LNCaP clone FGC (cell line): ENCODE results near the gene RAD51B.
"Not testable (repeated sequence)": the region's sequence is repeated elsewhere in the genome, so short reads cannot be mapped to it uniquely, and the experiment has no call there.

Source experiments
- DNase-seq: peaks from one replicate; pipeline ENCODE4 v3.0.0-alpha.2; 2011; ENCODE audit warnings: low read depth
- H3K4me3 ChIP-seq: 2 replicates; pipeline ENCODE4 v1.5.1; 2011; ENCODE audit warnings: mild to moderate bottlenecking, low read depth, low read length, control low read depth
- CTCF ChIP-seq: IDR thresholded peaks from 2 replicates; pipeline ENCODE4 v1.5.1; 2012; ENCODE audit warnings: mild to moderate bottlenecking; ENCODE audit not compliant: control insufficient read depth, insufficient read depth; ENCODE audit errors: extremely low read depth

RAD51B gene

DNA sequence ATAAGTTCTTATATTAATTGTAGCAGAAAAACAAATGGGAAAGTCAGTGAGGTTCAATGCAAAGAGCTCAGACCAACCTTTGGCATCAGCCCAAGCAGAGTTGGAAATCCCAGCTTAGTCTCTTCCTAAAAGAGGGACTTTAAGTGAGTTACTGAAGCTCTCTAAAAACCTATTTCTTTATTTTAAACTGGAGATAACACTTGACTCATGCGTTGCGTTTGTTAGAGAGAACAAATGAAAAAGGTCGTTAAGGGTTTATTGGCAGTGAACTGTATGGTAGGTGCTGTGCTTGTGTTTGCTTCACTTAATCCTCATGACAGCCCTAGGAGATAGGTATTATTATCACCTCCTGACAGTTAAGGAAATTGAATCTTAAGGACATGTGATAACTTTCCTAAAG is 396.5 kb downstream of the RAD51B start:
- no peak overlapping the region for H3K4me3 ChIP-seq
- no peak for DNase-seq
- TF ChIP-seq CTCF: no peak

GRCh38 chr14:68216957-68217356 is 397.4 kb downstream of the RAD51B start:
- DNase-seq: no peak
- H3K4me3 ChIP-seq: no peak overlapping the region
- TF ChIP-seq CTCF: no peak

- no peak overlapping the region for H3K4me3 ChIP-seq
- TF ChIP-seq CTCF: no peak
- no peak for DNase-seq
Measured at GRCh38 chr14:68217791-68218340, 398.3 kb downstream of the RAD51B start.

GRCh38 chr14:68219407-68219806 is 399.8 kb downstream of the RAD51B start:
- no peak overlapping the region for H3K4me3 ChIP-seq
- TF ChIP-seq CTCF: no peak
- no peak for DNase-seq

DNA sequence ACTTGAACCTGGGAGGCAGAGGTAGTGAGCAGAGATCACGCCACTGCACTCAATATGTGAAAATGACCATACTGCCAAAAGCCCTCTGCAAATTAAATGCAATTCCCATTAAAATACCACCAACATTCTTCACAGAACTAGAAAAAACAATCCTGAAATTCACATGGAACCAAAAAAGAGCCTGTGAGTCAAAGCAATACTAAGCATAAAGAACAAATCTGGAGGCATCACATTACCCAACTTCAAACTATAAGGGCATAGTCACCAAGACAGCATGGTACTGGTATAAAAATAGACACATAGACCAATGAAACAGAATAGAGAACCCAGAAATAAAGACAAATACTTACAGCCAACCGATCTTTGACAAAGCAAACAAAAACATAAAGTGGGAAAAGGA is 401.5 kb downstream of the RAD51B start:
- not testable (repeated sequence) for H3K4me3 ChIP-seq, DNase-seq

- H3K4me3 ChIP-seq: no peak overlapping the region
- TF ChIP-seq CTCF: no peak
- DNase-seq: no peak
Measured at GRCh38 chr14:68222154-68222553, 402.6 kb downstream of the RAD51B start.

- no peak for TF ChIP-seq CTCF
- no peak overlapping the region for H3K4me3 ChIP-seq
- no peak for DNase-seq
Measured at GRCh38 chr14:68222726-68223125, 403.1 kb downstream of the RAD51B start.
